ENCODE measurements around the gene SH3BGRL2.

DNA sequence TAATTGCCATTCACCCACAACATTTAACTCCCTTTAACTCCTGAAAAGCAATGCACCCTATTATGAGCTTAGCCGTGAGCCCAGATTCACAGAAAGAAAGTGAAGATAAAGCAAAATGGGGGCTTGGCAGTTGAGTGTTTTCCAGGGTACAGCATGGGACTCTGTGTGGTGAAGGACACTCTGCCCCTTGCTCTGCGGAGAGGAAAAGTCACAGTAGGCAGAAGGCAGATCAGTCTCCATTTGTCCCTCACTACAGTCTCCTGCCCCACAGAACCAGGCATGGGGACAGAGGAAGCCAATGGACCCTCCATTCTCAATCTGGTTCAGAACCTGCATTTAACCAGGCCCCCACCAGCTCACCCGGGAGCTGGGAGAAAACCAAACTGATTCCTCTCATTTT lies 30.8 kb upstream of the SH3BGRL2 start:
- TF ChIP-seq ZNF274 (IDR thresholded peaks at IDR 0.05; ENCODE audit: low read length) (no peak), ZNF274 (tag by site-specific recombination; IDR thresholded peaks at IDR 0.05; ENCODE audit: borderline replicate concordance) (no peak), ZNF350 (tag by site-specific recombination; IDR thresholded peaks at IDR 0.05) (no peak), ZNF530 (tag by site-specific recombination; IDR thresholded peaks at IDR 0.05; ENCODE audit: low read depth) (no peak)
- TF ChIP-seq, protein P1, sequence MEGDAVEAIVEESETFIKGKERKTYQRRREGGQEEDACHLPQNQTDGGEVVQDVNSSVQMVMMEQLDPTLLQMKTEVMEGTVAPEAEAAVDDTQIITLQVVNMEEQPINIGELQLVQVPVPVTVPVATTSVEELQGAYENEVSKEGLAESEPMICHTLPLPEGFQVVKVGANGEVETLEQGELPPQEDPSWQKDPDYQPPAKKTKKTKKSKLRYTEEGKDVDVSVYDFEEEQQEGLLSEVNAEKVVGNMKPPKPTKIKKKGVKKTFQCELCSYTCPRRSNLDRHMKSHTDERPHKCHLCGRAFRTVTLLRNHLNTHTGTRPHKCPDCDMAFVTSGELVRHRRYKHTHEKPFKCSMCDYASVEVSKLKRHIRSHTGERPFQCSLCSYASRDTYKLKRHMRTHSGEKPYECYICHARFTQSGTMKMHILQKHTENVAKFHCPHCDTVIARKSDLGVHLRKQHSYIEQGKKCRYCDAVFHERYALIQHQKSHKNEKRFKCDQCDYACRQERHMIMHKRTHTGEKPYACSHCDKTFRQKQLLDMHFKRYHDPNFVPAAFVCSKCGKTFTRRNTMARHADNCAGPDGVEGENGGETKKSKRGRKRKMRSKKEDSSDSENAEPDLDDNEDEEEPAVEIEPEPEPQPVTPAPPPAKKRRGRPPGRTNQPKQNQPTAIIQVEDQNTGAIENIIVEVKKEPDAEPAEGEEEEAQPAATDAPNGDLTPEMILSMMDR (tag by site-specific recombination; IDR thresholded peaks at IDR 0.05), result no peak
